Activated naive CD4-positive, alpha-beta T cell (primary cell): ENCODE results near the gene EVA1B.

Source experiments
- DNase-seq, 4 experiments: peaks; one replicate each; lab custom pipeline; 2025; lab: John Stamatoyannopoulos, UW

The EVA1B gene, protein sequence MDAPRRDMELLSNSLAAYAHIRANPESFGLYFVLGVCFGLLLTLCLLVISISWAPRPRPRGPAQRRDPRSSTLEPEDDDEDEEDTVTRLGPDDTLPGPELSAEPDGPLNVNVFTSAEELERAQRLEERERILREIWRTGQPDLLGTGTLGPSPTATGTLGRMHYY

DNA sequence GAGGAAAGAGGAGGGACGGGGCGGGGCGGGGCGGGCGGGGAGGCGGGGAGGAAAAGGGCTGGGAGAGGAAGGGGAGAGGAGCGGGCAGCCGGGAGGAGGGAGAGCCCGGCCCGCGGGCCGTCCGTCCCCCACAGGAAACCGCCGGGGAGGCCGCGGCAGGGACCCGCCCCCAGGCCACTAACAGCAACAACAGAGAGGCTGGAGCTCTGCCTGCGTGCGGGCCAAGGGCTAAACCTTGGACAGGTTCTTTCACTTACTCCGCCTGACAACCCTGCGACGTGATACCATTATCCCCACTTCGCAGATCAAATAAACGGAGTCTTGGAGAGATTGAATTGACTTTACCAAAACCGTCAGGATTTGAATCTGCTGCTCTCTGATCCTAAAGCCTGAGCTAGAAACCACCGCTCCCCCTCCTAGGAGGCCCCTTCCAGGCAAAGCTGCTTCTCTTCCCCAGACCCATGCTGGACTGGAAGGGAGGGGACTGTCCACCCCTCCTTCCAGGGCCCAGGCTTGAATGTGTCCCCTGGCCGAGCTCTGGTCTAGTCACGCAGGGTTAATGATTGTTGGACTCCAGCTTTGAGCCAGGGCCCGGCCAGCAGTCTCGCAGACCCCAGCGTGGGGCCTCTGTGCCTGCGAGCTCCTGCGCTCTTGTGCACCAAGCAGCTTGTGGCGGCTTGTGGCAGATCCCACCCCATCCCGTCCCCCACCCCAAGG, at the start of gene EVA1B:
TSS of gene EVA1B (minus strand) at position 10 of the 717 bp plus-strand sequence. CDS start 608 bp downstream, outside the sequence.
- peak in 1 of 4 experiments; percentile 19 for DNase-seq

- DNase-seq: no peak
Measured at GRCh38 chr1:36372617-36373016, 49.2 kb upstream of the EVA1B start.

DNA sequence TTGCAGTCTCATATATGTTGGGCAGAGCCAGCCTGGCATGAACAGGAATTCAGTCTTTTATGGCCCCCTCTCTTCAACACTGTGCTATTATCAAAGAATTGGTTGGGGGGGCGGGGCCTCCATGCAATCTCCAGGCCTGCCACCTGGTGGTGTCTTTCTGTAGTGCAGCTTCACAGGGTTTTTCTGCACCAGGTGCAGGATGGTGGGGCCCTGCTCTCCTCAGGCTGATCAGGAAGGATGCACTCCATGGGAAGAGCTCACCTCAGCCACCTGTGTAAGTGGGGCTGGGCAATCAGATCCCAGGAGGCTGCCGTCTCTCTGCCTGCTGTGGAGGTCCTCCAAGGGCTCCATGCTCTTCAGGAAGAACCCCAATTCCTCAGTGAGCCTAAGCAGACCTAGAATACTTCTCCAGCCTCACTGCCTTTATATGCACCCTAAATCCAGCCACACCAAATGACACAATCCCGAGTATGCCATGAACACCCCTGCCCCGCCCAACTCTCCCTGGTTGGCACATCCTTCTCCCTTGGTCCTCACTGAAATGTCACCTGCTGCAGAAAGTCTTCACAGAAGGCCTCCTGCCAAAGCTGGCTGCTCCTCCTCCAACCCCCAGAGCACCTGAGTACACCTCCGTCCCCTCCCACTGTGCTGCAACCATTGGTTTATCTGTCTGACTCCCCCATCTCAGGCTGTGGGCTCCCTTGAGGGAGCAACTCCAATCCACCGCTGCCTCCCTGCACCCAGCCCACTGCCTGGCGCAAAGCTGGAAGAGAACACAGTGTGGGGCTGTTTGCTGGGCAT, 45.8 kb upstream of the EVA1B start:
- peak; percentile 55 to 84 (median 82) for DNase-seq

DNA sequence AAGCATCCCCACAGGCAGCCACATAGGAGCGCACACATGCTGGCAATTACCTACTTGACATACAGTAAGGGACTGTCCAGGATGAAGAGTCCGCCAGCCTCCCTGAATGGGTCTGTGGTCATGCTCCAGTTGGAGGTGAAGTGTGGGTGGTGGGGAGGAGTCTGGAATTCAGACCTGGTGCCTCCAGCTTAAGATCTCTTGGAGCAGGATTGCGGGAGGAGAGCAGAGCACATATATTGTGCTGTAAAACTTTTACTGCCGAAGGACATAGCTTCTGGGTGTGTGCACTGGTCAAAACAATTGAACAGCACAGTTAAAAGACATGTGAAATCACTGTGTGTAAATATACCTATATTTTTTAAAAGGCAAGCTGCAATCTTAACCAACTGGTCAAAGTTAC, 44.4 kb upstream of the EVA1B start:
- DNase-seq: no peak

DNA sequence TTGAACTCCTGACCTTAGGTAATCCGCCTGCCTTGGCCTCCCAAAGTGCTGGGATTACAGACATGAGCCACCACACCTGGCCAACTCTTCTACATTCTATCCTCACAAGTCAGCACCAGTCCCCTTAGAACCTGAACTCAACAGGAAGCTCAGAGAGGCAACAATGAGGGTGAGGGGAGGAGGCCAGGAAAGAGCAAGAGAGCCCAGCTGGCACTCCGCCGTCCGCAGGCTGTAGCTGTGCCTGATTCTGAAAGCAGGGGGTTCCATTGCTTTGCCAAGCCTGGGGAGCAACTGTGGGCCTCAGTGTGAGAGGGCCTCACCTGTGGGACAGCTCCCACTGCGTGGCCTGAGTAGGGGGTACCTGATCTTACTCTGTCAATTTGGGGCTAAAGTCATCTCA, 43.6 kb upstream of the EVA1B start:
- DNase-seq: peak in 1 of 4 experiments; percentile 32

GRCh38 chr1:36366091-36366661, 42.7 kb upstream of the EVA1B start:
- peak in 2 of 4 experiments; percentile 43 to 52 for DNase-seq

- no peak for DNase-seq
Measured at GRCh38 chr1:36365381-36365780, 41.9 kb upstream of the EVA1B start.

DNA sequence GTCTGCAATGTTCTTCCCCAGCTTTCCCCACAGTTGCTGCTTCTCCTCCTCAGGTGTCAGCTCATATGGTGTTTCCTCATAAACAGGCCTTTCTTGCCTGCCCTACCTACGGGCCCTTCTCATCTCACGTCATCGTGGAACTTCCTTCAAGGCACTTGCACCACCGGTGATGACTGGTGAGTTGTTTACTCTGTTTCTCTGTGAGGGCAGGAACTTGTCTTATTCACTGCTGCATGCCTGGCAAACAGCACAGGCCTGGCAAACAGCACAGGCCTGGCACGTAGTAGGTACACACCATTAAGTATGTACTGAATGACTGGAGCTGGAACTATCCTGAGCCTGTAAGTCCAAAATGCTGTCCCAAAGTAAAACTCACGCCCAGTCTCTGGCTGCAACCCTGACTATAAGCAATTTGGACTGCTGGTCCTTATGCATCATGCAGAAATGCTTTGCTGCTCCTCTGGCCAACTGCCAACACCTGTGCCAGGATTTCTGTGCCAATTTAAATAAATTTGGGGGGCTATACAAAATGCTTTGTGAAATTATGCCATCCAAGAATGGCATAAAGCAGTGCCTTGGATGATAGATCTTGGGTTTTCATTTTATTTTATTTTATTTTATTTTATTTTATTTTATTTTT, 36.6 kb upstream of the EVA1B start:
- DNase-seq: peak in 2 of 4 experiments; percentile 13 to 28

- no peak for DNase-seq
Measured at GRCh38 chr1:36359383-36359782, 35.9 kb upstream of the EVA1B start.

DNA sequence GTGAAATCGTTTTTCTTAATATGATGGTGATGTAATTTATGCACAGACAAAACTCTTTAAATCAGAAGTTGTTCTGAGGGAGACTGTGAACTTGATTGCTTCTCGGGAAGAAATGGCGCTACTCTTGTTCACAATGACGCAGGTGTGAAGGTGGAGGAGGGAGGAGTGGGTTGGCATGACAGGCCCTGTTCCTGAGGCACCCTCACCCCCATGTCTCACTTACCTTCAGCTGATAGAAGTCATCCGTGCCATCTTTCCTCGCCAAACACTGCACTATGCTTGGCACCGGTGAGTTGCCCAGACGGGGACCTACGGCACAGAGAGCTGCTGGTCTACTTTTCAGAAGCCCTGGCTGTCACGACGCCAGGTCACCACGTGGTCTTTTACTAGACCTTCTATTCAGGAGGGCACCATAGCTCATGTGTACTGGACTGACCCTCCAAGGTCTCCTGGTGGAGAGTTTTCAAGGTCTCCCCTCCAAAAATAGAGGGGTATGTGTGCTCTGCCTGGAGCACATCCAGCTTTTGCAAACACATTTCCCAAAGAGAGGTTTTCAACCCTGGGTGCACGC, 35.2 kb upstream of the EVA1B start:
- DNase-seq: no peak

DNA sequence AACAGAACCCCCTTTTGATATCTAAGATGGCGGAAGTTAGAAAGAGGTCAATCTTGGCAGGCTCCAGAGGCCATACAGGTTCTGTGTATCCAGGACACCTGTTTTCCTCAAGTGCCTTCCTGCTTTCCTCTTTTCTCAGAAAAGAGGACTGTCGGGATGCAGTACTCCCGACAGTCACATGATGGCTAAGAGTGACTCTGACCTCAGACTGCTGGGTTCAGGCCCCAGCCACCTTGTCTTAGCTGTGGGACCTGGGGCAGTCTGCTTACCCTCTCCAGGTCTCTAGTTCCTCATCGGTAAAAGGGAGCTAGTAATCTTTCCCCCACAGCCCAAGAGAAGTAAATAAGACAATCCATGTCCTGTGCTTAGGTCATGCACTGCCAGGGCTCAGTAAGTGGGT, 32.4 kb upstream of the EVA1B start:
- no peak for DNase-seq

DNA sequence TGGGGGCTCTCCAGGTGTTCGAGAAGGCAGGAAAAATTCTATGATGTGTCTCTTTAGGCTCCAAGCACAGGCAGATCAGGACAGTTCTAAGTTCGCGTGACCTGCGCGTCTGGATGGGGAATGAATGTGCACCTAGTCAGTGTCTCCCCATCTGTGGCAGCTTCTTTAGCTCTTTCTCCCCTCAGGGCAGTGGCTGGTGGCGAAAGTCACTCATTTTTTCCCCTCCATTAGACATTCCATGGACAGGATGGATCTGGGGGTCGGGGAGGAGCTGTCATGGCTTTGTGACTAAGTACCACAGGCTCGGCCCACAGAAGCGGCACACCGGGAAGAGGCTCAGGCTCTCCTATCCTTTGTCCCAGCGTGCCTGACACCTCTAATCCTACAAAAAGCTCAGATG, 31.0 kb upstream of the EVA1B start:
- no peak for DNase-seq

- DNase-seq: no peak
Measured at GRCh38 chr1:36352910-36353878, 29.7 kb upstream of the EVA1B start.

DNA sequence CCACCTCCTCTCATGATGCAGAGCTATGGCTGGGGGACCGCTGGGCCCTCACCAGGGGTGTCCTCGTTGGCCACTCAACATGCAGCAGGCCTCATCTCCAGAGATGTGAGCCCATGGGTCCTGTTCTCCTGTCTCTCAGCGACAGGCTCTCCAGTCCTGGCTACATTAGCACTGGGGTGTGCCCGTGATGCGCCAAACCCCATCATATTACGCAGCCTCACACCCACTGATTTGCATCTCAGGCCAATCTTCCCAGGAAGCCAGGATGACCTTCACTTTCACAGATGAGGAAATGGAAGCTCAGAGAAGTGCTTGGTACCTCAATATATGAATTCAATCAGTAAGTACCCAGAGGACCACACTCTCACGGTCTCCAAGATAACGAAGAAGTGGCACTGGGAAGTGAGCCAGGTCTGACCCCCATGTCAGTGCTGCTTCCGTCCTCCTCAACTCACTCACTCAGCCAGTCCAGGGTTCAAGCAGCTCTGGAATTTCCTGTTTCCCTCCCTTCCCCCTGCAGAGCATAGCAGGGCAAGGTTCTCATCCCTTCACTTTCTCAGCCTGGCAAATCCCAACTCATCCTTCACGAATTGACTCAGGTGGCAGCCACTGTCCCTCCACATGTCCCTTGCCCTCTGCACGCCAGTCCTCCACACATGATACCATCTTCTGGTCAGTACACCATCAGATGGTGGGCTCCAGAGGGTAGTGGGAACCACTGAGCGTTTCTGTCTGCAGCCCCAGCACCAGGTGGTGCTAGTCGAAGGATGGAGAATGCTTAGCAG, 28.9 kb upstream of the EVA1B start:
- DNase-seq: no peak

GRCh38 chr1:36351227-36351977, 28.0 kb upstream of the EVA1B start:
- no peak for DNase-seq

DNA sequence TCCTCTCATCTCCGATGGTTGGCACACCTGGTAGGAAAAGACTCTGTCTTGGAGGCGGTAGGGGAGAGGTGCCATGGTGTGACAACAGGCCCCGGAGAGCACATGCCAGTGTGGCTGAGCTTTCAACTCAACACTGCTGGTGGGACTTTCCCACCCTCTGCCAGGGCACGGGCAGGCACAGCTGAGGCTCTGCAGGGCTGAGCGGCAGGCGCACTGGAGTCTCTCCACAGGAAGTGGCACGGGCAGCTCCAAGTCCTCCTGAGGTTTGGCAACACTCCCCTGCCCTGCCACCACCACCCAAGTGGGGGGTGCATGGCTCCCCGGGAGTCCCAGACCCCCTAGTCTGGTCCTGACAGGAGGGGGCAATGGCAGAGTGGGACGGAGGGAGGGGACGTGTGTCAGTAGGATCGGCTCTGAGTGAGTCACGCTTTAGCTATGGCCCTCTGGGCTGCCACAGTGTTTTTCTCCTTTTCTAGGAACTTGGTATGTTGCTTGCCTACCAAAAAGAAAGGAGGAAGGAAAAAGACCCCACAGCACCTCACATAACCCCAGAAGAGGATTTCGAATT, 27.3 kb upstream of the EVA1B start:
- peak in 2 of 4 experiments; percentile 22 to 30 for DNase-seq

DNA sequence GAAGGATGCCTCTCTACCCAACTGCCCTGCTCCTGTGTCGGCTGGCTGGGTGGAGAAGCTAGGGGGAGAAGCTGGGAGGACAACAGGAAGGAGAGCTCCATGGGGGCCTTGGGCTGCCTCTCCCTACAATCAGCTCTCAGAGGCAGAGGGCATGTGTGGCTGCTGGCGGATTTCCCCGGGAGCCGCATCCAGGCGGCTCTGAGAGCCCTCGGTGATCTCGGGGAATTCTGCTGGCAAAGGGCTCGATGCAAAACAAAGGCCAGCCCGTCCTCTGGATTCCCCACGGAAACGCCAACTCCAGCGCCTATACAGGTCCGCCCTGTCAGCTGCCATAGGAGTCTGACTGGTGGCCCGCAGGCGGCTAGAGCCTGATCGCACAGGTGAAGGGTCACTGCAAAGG, 26.4 kb upstream of the EVA1B start:
- DNase-seq: no peak

GRCh38 chr1:36349241-36349671, 25.8 kb upstream of the EVA1B start:
- no peak for DNase-seq
